IMR-90 (cell line): ENCODE results near the gene PRR13. TPM values are rescaled to one million over a fixed set of nuclear protein-coding genes. Genes with fewer than 3 reads are reported as not detected.

Experiments used
- ATAC-seq: fragments of 200-7000 bp; cut with Tn5 transposase; 2 replicates; pipeline ENCODE4 v1.9.1; 2020; ENCODE audit warnings: low read depth, mild to moderate bottlenecking, moderate library complexity
- BruUV-seq: library from RNA; stranded (reverse); fragments of 400-500 nt; replicated peaks from 2 replicates; lab custom pipeline; 2021; lab: Mats Ljungman, UMichigan
- CTCF ChIA-PET: fragments of 300-600 bp; formaldehyde crosslinking; extraction: SDS; loops from one replicate; lab custom pipeline; 2021; ENCODE audit warnings: antibody characterized with exemption; lab: Yijun Ruan, JAX
- POLR2A ChIA-PET: fragments of 300-600 bp; sonication (Branson Sonifier 250); formaldehyde crosslinking; loops from one replicate; lab custom pipeline; 2022; ENCODE audit warnings: antibody characterized with exemption; ENCODE audit not compliant: unreplicated experiment; lab: Charles Lee
- DNase-seq: peaks from one replicate; pipeline ENCODE4 v3.0.0; 2013
- H2AFZ ChIP-seq: replicated peaks from 2 replicates; pipeline ENCODE3; 2013; ENCODE audit warnings: low read length, mild to moderate bottlenecking; ENCODE audit not compliant: poor library complexity
- H2AK5ac ChIP-seq: 2 replicates; pipeline ENCODE4 v1.6.1; 2013; ENCODE audit warnings: low read depth, low read length, inconsistent platforms
- H2AK9ac ChIP-seq: replicated peaks from 2 replicates; pipeline ENCODE3; 2013; ENCODE audit warnings: mild to moderate bottlenecking, low read depth, low read length, moderate library complexity; ENCODE audit not compliant: poor library complexity
- H2BK120ac ChIP-seq: 2 replicates; pipeline ENCODE4 v1.6.1; 2013; ENCODE audit warnings: low read depth, low read length, inconsistent platforms
- H2BK15ac ChIP-seq: 3 replicates; pipeline ENCODE4 v1.6.1; 2013; ENCODE audit warnings: low read depth, low read length, inconsistent platforms
- H2BK20ac ChIP-seq: 2 replicates; pipeline ENCODE4 v1.6.1; 2013; ENCODE audit warnings: low read depth, mild to moderate bottlenecking, inconsistent platforms, low read length, moderate library complexity
- H2BK5ac ChIP-seq: 2 replicates; pipeline ENCODE4 v1.6.1; 2013; ENCODE audit warnings: mild to moderate bottlenecking, low read depth, low read length, inconsistent platforms; ENCODE audit not compliant: poor library complexity, severe bottlenecking
- H3K14ac ChIP-seq: replicated peaks from 2 replicates; pipeline ENCODE4 v1.6.1; 2013; ENCODE audit warnings: low read depth, low read length, inconsistent platforms
- H3K18ac ChIP-seq: 2 replicates; pipeline ENCODE4 v1.6.1; 2013; ENCODE audit warnings: low read depth, low read length, control low read depth
- H3K23ac ChIP-seq: 2 replicates; pipeline ENCODE4 v1.6.1; 2013; ENCODE audit warnings: low read depth, low read length, inconsistent platforms
- H3K27ac ChIP-seq: 2 replicates; pipeline ENCODE4 v1.5.1; 2013; ENCODE audit warnings: mild to moderate bottlenecking, control low read depth, low read length; ENCODE audit not compliant: insufficient read depth
- H3K27me3 ChIP-seq: 2 replicates; pipeline ENCODE4 v1.6.1; 2013; ENCODE audit warnings: low read length; ENCODE audit not compliant: control insufficient read depth, insufficient read depth
- H3K36me3 ChIP-seq: 2 replicates; pipeline ENCODE4 v1.6.1; 2013; ENCODE audit warnings: low read length, mixed read lengths; ENCODE audit not compliant: control insufficient read depth, insufficient read depth
- H3K4ac ChIP-seq: 2 replicates; pipeline ENCODE4 v1.6.1; 2013; ENCODE audit warnings: low read depth, low read length, inconsistent platforms
- H3K4me1 ChIP-seq: 2 replicates; pipeline ENCODE4 v1.6.1; 2013; ENCODE audit warnings: low read length, mixed read lengths; ENCODE audit not compliant: control insufficient read depth, insufficient read depth
- H3K4me2 ChIP-seq: 2 replicates; pipeline ENCODE4 v1.6.1; 2013; ENCODE audit warnings: low read depth, mild to moderate bottlenecking, control low read depth, low read length, moderate library complexity
- H3K4me3 ChIP-seq: 2 replicates; pipeline ENCODE4 v1.5.1; 2013; ENCODE audit warnings: low read depth, mild to moderate bottlenecking, control low read depth, low read length, moderate library complexity; ENCODE audit not compliant: insufficient read depth
- H3K56ac ChIP-seq: 2 replicates; pipeline ENCODE4 v1.6.1; 2013; ENCODE audit warnings: low read length, inconsistent platforms; ENCODE audit not compliant: insufficient read depth; ENCODE audit errors: extremely low read depth
- H3K79me1 ChIP-seq, 2 experiments: 2 replicates each; pipeline ENCODE4 v1.6.1; 2013; ENCODE audit warnings: low read length in 2 of 2, inconsistent platforms in 1 of 2, low read depth in 1 of 2
- H3K9ac ChIP-seq: 2 replicates; pipeline ENCODE4 v1.6.1; 2013; ENCODE audit warnings: low read depth, low read length, control low read depth
- H3K9me1 ChIP-seq: 2 replicates; pipeline ENCODE4 v1.6.1; 2013; ENCODE audit warnings: low read length, inconsistent platforms; ENCODE audit not compliant: insufficient read depth
- H3K9me3 ChIP-seq: 2 replicates; pipeline ENCODE4 v1.6.1; 2013; ENCODE audit warnings: low read length; ENCODE audit not compliant: control insufficient read depth, insufficient read depth
- H4K20me1 ChIP-seq: 2 replicates; pipeline ENCODE4 v1.6.1; 2013; ENCODE audit warnings: low read length, inconsistent platforms; ENCODE audit not compliant: insufficient read depth
- H4K5ac ChIP-seq: 2 replicates; pipeline ENCODE4 v1.6.1; 2013; ENCODE audit warnings: mild to moderate bottlenecking, low read depth, low read length, control low read depth
- H4K8ac ChIP-seq, 2 experiments: 2 replicates each; pipeline ENCODE4 v1.6.1; 2013; ENCODE audit warnings: low read depth in 2 of 2, low read length in 2 of 2, control low read depth in 1 of 2, inconsistent platforms in 1 of 2
- H4K91ac ChIP-seq: 2 replicates; pipeline ENCODE4 v1.6.1; 2013; ENCODE audit warnings: low read depth, low read length, inconsistent platforms; ENCODE audit not compliant: insufficient read depth
- BHLHE40 ChIP-seq: fragments of 150-350 bp; IDR thresholded peaks from 2 replicates; pipeline ENCODE4 v1.6.1; 2016; ENCODE audit warnings: mild to moderate bottlenecking, low read depth, low read length
- CHD1 ChIP-seq: IDR thresholded peaks from 2 replicates; pipeline ENCODE4 v1.6.1; 2012; ENCODE audit warnings: low read depth, low read length, improper control_type of control experiment
- FOS ChIP-seq: fragments of 150-350 bp; IDR thresholded peaks from 2 replicates; pipeline ENCODE4 v1.6.1; 2016; ENCODE audit warnings: low read depth, low read length
- MAFK ChIP-seq: IDR thresholded peaks from 2 replicates; pipeline ENCODE4 v1.6.1; 2012; ENCODE audit warnings: low read depth, low read length, improper control_type of control experiment
- MAZ ChIP-seq: IDR thresholded peaks from 2 replicates; pipeline ENCODE4 v1.6.1; 2012; ENCODE audit warnings: low read depth, mild to moderate bottlenecking, low read length, improper control_type of control experiment, moderate library complexity, borderline replicate concordance
- MXI1 ChIP-seq: IDR thresholded peaks from 2 replicates; pipeline ENCODE4 v1.6.1; 2012; ENCODE audit warnings: low read depth, mild to moderate bottlenecking, low read length, moderate library complexity, borderline replicate concordance
- NFE2L2 ChIP-seq: fragments of 150-350 bp; IDR thresholded peaks from 2 replicates; pipeline ENCODE4 v1.6.1; 2016; ENCODE audit warnings: low read depth, mild to moderate bottlenecking, low read length
- RAD21 ChIP-seq: IDR thresholded peaks from 2 replicates; pipeline ENCODE4 v1.6.1; 2012; ENCODE audit warnings: low read length, improper control_type of control experiment
- RFX5 ChIP-seq: IDR thresholded peaks from 2 replicates; pipeline ENCODE4 v1.8.0; 2012; ENCODE audit warnings: low read depth, mild to moderate bottlenecking, low read length, moderate library complexity
- SMC3 ChIP-seq: fragments of 150-350 bp; IDR thresholded peaks from 2 replicates; pipeline ENCODE4 v1.6.1; 2016; ENCODE audit warnings: low read depth, mild to moderate bottlenecking, antibody characterized with exemption, low read length, moderate library complexity
- WGBS, 2 experiments: methylation state at CpG; one replicate each; pipeline versions ENCODE4 v1.1.5 to v1.1.7; 2013; ENCODE audit warnings: missing lambda C conversion rate in 2 of 2; ENCODE audit not compliant: insufficient read length in 1 of 2; ENCODE audit errors: extremely low coverage in 2 of 2; 5-methylcytosine and 5-hydroxymethylcytosine counted together
- dilution Hi-C: fragments of 300-500 bp; cut with HindIII; formaldehyde crosslinking; loops from one replicate; pipeline ENCODE4 v1.14.3; 2018; ENCODE audit warnings: low sequenced_read_pairs; ENCODE audit not compliant: unreplicated experiment
- in situ Hi-C: fragments of 300-500 bp; cut with MboI; formaldehyde crosslinking; loops from 3 replicates; pipeline ENCODE4 v1.14.3; 2019; ENCODE audit warnings: low sequenced_read_pairs, inconsistent platforms, mixed read lengths
- intact Hi-C: fragments of 100-400 bp; cut with micrococcal nuclease; formaldehyde crosslinking; loops from 2 replicates; pipeline ENCODE4 v1.10.0; 2022
- polyA plus RNA-seq, 3 experiments: library from polyadenylated mRNA; depleted of rRNA; stranded (reverse); fragments of >200 nt; gene quantifications; 2 replicates each; pipeline ENCODE4 v1.2.3, GENCODE V29; 2012; ENCODE audit warnings: low replicate concordance in 1 of 3
- total RNA-seq: library from RNA; depleted of rRNA; stranded (reverse); fragments of >200 nt; gene quantifications from 2 replicates; pipeline ENCODE4 v1.2.3, GENCODE V29; 2012
- TF ChIP-seq, protein P1 (sequence below): fragments of 150-350 bp; IDR thresholded peaks from 2 replicates; pipeline ENCODE4 v1.6.1; 2016; ENCODE audit warnings: low read depth, mild to moderate bottlenecking, low read length, moderate library complexity, borderline replicate concordance
- TF ChIP-seq, protein P2 (sequence below): conservative IDR thresholded peaks from 2 replicates; pipeline ENCODE4 v1.5.1; 2012; ENCODE audit warnings: mild to moderate bottlenecking, low read depth, low read length, improper control_type of control experiment
- TF ChIP-seq, protein P3 (sequence below): fragments of 150-350 bp; IDR thresholded peaks from 2 replicates; pipeline ENCODE4 v1.6.1; 2017; ENCODE audit warnings: mild to moderate bottlenecking, antibody characterized with exemption, low read length, low read depth

PRR13 gene
- total and polyA plus RNA-seq, 2 of the 4 experiments (the other 2 are of a cell fraction): 25.5 to 114 TPM

DNA sequence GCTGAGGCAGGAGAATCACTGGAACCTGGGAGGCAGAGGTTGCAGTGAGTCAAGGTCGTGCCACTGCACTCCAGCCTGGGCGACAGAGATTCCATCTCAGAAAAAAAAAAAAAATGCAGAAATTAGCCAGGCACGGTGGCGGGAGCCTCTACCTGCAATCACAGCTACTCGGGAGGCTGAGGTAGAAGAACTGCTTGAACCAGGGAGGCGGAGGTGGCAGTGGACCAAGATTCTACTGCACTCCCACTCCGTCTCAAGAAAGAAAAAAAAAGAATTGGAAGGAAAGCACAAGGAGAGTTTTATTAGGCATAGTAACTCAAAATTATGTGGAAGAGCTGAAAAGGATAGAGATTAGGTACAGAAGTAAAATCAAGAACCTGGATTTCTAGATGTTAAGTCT, 38.7 kb upstream of the PRR13 start:
- H3K14ac ChIP-seq: no peak overlapping the region
- ChIA-PET POLR2A (no interaction called here), CTCF (no interaction called here)
- no CpG with 5 or more reads among the region's 7 CpGs for WGBS, 2 experiments
- H2AFZ ChIP-seq: no peak overlapping the region
- no peak overlapping the region for H3K4me2 ChIP-seq
- no peak overlapping the region for H2BK20ac ChIP-seq
- peaks cover 9% of the 10 kb centered on the region for H3K9me1 ChIP-seq
- no peak overlapping the region for H3K18ac ChIP-seq
- H3K4ac ChIP-seq: no peak overlapping the region
- H2BK15ac ChIP-seq: no peak overlapping the region
- no peaks in the 10 kb centered on the region for H3K27me3 ChIP-seq
- no TSS peak for BruUV-seq
- H2BK120ac ChIP-seq: no peak overlapping the region
- H4K20me1 ChIP-seq: no peaks in the 10 kb centered on the region
- dilution Hi-C loops (no loop called here), intact Hi-C loops (no loop called here), in situ Hi-C loops (no loop called here)
- no peak overlapping the region for H4K5ac ChIP-seq
- no peak overlapping the region for H2AK9ac ChIP-seq
- no peak overlapping the region for H3K23ac ChIP-seq
- H3K9me3 ChIP-seq: no peaks in the 10 kb centered on the region
- H2AK5ac ChIP-seq: no peak overlapping the region
- H3K79me1 ChIP-seq: peaks cover 29 to 60% of the 10 kb centered on the region in 2 experiments
- no peak overlapping the region for H4K8ac ChIP-seq
- H3K4me1 ChIP-seq: no peaks in the 10 kb centered on the region
- no peak overlapping the region for H4K91ac ChIP-seq
- TF ChIP-seq BHLHE40: no peak
- TF ChIP-seq, protein P1, sequence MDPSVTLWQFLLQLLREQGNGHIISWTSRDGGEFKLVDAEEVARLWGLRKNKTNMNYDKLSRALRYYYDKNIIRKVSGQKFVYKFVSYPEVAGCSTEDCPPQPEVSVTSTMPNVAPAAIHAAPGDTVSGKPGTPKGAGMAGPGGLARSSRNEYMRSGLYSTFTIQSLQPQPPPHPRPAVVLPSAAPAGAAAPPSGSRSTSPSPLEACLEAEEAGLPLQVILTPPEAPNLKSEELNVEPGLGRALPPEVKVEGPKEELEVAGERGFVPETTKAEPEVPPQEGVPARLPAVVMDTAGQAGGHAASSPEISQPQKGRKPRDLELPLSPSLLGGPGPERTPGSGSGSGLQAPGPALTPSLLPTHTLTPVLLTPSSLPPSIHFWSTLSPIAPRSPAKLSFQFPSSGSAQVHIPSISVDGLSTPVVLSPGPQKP: no peak
- no peak for TF ChIP-seq FOS
- TF ChIP-seq, protein P2, sequence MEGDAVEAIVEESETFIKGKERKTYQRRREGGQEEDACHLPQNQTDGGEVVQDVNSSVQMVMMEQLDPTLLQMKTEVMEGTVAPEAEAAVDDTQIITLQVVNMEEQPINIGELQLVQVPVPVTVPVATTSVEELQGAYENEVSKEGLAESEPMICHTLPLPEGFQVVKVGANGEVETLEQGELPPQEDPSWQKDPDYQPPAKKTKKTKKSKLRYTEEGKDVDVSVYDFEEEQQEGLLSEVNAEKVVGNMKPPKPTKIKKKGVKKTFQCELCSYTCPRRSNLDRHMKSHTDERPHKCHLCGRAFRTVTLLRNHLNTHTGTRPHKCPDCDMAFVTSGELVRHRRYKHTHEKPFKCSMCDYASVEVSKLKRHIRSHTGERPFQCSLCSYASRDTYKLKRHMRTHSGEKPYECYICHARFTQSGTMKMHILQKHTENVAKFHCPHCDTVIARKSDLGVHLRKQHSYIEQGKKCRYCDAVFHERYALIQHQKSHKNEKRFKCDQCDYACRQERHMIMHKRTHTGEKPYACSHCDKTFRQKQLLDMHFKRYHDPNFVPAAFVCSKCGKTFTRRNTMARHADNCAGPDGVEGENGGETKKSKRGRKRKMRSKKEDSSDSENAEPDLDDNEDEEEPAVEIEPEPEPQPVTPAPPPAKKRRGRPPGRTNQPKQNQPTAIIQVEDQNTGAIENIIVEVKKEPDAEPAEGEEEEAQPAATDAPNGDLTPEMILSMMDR: no peak
- TF ChIP-seq RFX5: no peak
- TF ChIP-seq MXI1: no peak
- no peak for TF ChIP-seq MAZ
- TF ChIP-seq, protein P3, sequence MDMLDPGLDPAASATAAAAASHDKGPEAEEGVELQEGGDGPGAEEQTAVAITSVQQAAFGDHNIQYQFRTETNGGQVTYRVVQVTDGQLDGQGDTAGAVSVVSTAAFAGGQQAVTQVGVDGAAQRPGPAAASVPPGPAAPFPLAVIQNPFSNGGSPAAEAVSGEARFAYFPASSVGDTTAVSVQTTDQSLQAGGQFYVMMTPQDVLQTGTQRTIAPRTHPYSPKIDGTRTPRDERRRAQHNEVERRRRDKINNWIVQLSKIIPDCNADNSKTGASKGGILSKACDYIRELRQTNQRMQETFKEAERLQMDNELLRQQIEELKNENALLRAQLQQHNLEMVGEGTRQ: no peak
- no peak for TF ChIP-seq RAD21
- no peak for TF ChIP-seq NFE2L2
- no peak for TF ChIP-seq CHD1
- TF ChIP-seq MAFK: no peak
- no peak for TF ChIP-seq SMC3
- H3K56ac ChIP-seq: no peak overlapping the region
- no peak overlapping the region for H2BK5ac ChIP-seq
- peaks cover 25% of the 10 kb centered on the region for H3K36me3 ChIP-seq
- ATAC-seq: no peak
- H3K27ac ChIP-seq: no peak overlapping the region
- no peak overlapping the region for H3K9ac ChIP-seq
- DNase-seq: no peak
- H3K4me3 ChIP-seq: no peak overlapping the region
